Suprapubic skin (tissue), 4 donors: Measurements from ENCODE around the gene FBXO11.

Experiments
- CTCF ChIP-seq, 2 donors: fragments of 200-600 bp in 1 of 2; fragments of 450-650 bp in 1 of 2; sonication (generic) in 1 of 2; IDR thresholded peaks; one replicate each; pipeline ENCODE4 v1.5.1; 2016 to 2019; ENCODE audit warnings: antibody characterized with exemption in 2 of 2, mild to moderate bottlenecking in 1 of 2, moderate library complexity in 1 of 2
- EP300 ChIP-seq: sonication (generic); formaldehyde crosslinking; IDR thresholded peaks from one replicate; pipeline ENCODE4 v1.6.1; 2017; ENCODE audit warnings: antibody characterized with exemption
- POLR2A ChIP-seq, 2 donors: fragments of 450-650 bp; IDR thresholded peaks; one replicate each; pipeline ENCODE4 v1.6.1; 2017; ENCODE audit warnings: antibody characterized with exemption in 2 of 2, mild to moderate bottlenecking in 2 of 2, moderate library complexity in 2 of 2
- POLR2AphosphoS5 ChIP-seq, 3 donors: sonication (generic); formaldehyde crosslinking; IDR thresholded peaks; one replicate each; pipeline ENCODE4 v1.6.1; 2017; ENCODE audit warnings: antibody characterized with exemption in 3 of 3

GRCh38 chr2:47774567-47774966 lies 131.7 kb downstream of the FBXO11 start:
- TF ChIP-seq CTCF (IDR thresholded peaks at IDR 0.05): no peak
- no peak for TF ChIP-seq POLR2AphosphoS5 (IDR thresholded peaks at IDR 0.05)
- no peak for TF ChIP-seq POLR2A (IDR thresholded peaks at IDR 0.05)
- TF ChIP-seq EP300: no peak
